SK-N-SH treated with all-trans-retinoic acid at 6 μM for 48 hours (cell line): ENCODE data around the gene ZIC5.

Experiments used
- ATAC-seq: fragments of 200-7000 bp; cut with Tn5 transposase; 3 replicates; pipeline ENCODE4 v1.9.1; 2020; ENCODE audit warnings: mild to moderate bottlenecking, moderate library complexity
- ARNTL ChIP-seq: fragments of 450-650 bp; formaldehyde crosslinking; IDR thresholded peaks from 2 replicates; pipeline ENCODE4 v1.5.0; 2020; ENCODE audit warnings: low read depth, mild to moderate bottlenecking, moderate library complexity, borderline replicate concordance
- CSDC2 ChIP-seq: fragments of 250-450 bp; sonication (Bioruptor Pico); IDR thresholded peaks from 2 replicates; pipeline ENCODE4 v1.5.0; 2020; ENCODE audit warnings: mild to moderate bottlenecking, moderate library complexity
- CSRNP3 ChIP-seq: fragments of 250-450 bp; sonication (Bioruptor Pico); IDR thresholded peaks from 2 replicates; pipeline ENCODE4 v1.5.1; 2021; ENCODE audit warnings: mild to moderate bottlenecking, moderate library complexity
- ESRRG ChIP-seq: fragments of 250-450 bp; sonication (Bioruptor Pico); IDR thresholded peaks from 2 replicates; pipeline ENCODE4 v1.6.1; 2021; ENCODE audit warnings: mild to moderate bottlenecking
- GLIS3 ChIP-seq: fragments of 250-450 bp; sonication (Bioruptor Pico); IDR thresholded peaks from 2 replicates; pipeline ENCODE4 v1.5.0; 2020; ENCODE audit warnings: mild to moderate bottlenecking, moderate library complexity
- OSR1 ChIP-seq: fragments of 250-450 bp; sonication (Bioruptor Pico); IDR thresholded peaks from 2 replicates; pipeline ENCODE4 v1.8.0; 2022; ENCODE audit warnings: moderate library complexity, mild to moderate bottlenecking, inconsistent platforms
- PATZ1 ChIP-seq: fragments of 250-450 bp; sonication (Bioruptor Pico); IDR thresholded peaks from 2 replicates; pipeline ENCODE4 v1.8.0; 2020; ENCODE audit warnings: mild to moderate bottlenecking, moderate library complexity, borderline replicate concordance
- POU6F1 ChIP-seq: fragments of 250-450 bp; sonication (Bioruptor Pico); IDR thresholded peaks from 2 replicates; pipeline ENCODE4 v1.8.0; 2021; ENCODE audit warnings: low read depth, mild to moderate bottlenecking, moderate library complexity, borderline replicate concordance
- PPARA ChIP-seq: fragments of 250-450 bp; sonication (Bioruptor Pico); IDR thresholded peaks from 2 replicates; pipeline ENCODE4 v1.5.0; 2020; ENCODE audit warnings: mild to moderate bottlenecking, borderline replicate concordance
- RARB ChIP-seq: fragments of 250-450 bp; sonication (Bioruptor Pico); IDR thresholded peaks from 2 replicates; pipeline ENCODE4 v1.8.0; 2021; ENCODE audit warnings: mild to moderate bottlenecking, moderate library complexity
- SNAI2 ChIP-seq: fragments of 250-450 bp; sonication (Bioruptor Pico); IDR thresholded peaks from 2 replicates; pipeline ENCODE4 v1.5.0; 2020; ENCODE audit warnings: mild to moderate bottlenecking, moderate library complexity
- TCF4 ChIP-seq: fragments of 250-450 bp; sonication (Bioruptor Pico); IDR thresholded peaks from 2 replicates; pipeline ENCODE4 v1.8.0; 2021; ENCODE audit warnings: mild to moderate bottlenecking, moderate library complexity, borderline replicate concordance
- TOX ChIP-seq: fragments of 250-450 bp; sonication (Bioruptor Pico); IDR thresholded peaks from 2 replicates; pipeline ENCODE4 v1.8.0; 2021; ENCODE audit warnings: mild to moderate bottlenecking, moderate library complexity, borderline replicate concordance
- ZC3H10 ChIP-seq: fragments of 250-450 bp; sonication (Bioruptor Pico); IDR thresholded peaks from 2 replicates; pipeline ENCODE4 v1.5.1; 2021; ENCODE audit warnings: mild to moderate bottlenecking, moderate library complexity
- ZFP3 ChIP-seq: fragments of 250-450 bp; sonication (Bioruptor Pico); IDR thresholded peaks from 2 replicates; pipeline ENCODE4 v1.5.0; 2020; ENCODE audit warnings: mild to moderate bottlenecking, moderate library complexity
- ZFP30 ChIP-seq: fragments of 450-650 bp; formaldehyde crosslinking; IDR thresholded peaks from 2 replicates; pipeline ENCODE4 v1.5.0; 2022; ENCODE audit warnings: mild to moderate bottlenecking, moderate library complexity
- ZNF565 ChIP-seq: fragments of 450-650 bp; formaldehyde crosslinking; conservative IDR thresholded peaks from 2 replicates; pipeline ENCODE4 v1.5.0; 2020; ENCODE audit warnings: low read depth, mild to moderate bottlenecking, moderate library complexity
- ZNF70 ChIP-seq: fragments of 450-650 bp; formaldehyde crosslinking; IDR thresholded peaks from 2 replicates; pipeline ENCODE4 v1.5.0; 2020; ENCODE audit warnings: mild to moderate bottlenecking, moderate library complexity
- ZNF8 ChIP-seq: fragments of 450-650 bp; formaldehyde crosslinking; IDR thresholded peaks from 2 replicates; pipeline ENCODE4 v1.5.0; 2020; ENCODE audit warnings: mild to moderate bottlenecking, moderate library complexity

ZIC5 gene

GRCh38 chr13:99977912-99978798 lies 6.6 kb upstream of the ZIC5 start:
- ATAC-seq, result no peak
- TF ChIP-seq ZNF8, result no peak
- TF ChIP-seq ESRRG (CRISPR knock-in tag), result no peak
- no peak for TF ChIP-seq POU6F1
- TF ChIP-seq ZNF70 (CRISPR knock-in tag), result no peak
- TF ChIP-seq OSR1 (CRISPR knock-in tag), result no peak
- no peak for TF ChIP-seq GLIS3
- TF ChIP-seq ZC3H10, result no peak
- TF ChIP-seq CSRNP3, result no peak
- no peak for TF ChIP-seq PATZ1 (CRISPR knock-in tag)
- TF ChIP-seq ZNF565, result no peak

GRCh38 chr13:99977334-99977911 lies 5.9 kb upstream of the ZIC5 start:
- no peak for ATAC-seq

GRCh38 chr13:99976575-99976974 lies 5.0 kb upstream of the ZIC5 start:
- ATAC-seq, result no peak
- no peak for TF ChIP-seq SNAI2 (CRISPR knock-in tag)
- no peak for TF ChIP-seq CSRNP3
- TF ChIP-seq TCF4, result no peak
- TF ChIP-seq OSR1 (CRISPR knock-in tag), result no peak
- TF ChIP-seq ZNF565, result no peak
- TF ChIP-seq TOX (CRISPR knock-in tag), result no peak
- TF ChIP-seq ESRRG (CRISPR knock-in tag), result no peak
- TF ChIP-seq POU6F1, result no peak
- TF ChIP-seq GLIS3, result no peak
- no peak for TF ChIP-seq ARNTL (CRISPR knock-in tag)
- no peak for TF ChIP-seq ZFP30 (CRISPR knock-in tag)
- TF ChIP-seq ZFP3, result no peak
- TF ChIP-seq ZNF8, result no peak
- TF ChIP-seq PPARA, result no peak

More at GRCh38 chr13:99977334-99977911, 5.9 kb upstream of the ZIC5 start:
- TF ChIP-seq PPARA (no peak), ZFP30 (CRISPR knock-in tag) (no peak), CSRNP3 (no peak), RARB (CRISPR knock-in tag) (no peak), ZNF70 (CRISPR knock-in tag) (no peak), CSDC2 (CRISPR knock-in tag) (no peak), TOX (CRISPR knock-in tag) (no peak), ARNTL (CRISPR knock-in tag) (no peak)
